Thyroid gland (tissue), 4 donors: ENCODE data around the gene IRS2.

ENCODE experiments used
- CTCF ChIP-seq, 6 experiments: fragments of 200-600 bp in 3 of 6; fragments of 450-650 bp in 3 of 6; sonication (generic) in 3 of 6; IDR thresholded peaks; one replicate each; pipeline ENCODE4 v1.5.1; 2016 to 2019; ENCODE audit warnings: antibody characterized with exemption in 6 of 6, mild to moderate bottlenecking in 2 of 6, inconsistent platforms in 1 of 6, moderate library complexity in 1 of 6
- POLR2A ChIP-seq, 2 donors: fragments of 450-650 bp; IDR thresholded peaks; one replicate each; pipeline ENCODE4 v1.6.1; 2017; ENCODE audit warnings: antibody characterized with exemption in 2 of 2, mild to moderate bottlenecking in 2 of 2, moderate library complexity in 1 of 2

- TF ChIP-seq CTCF (IDR thresholded peaks at IDR 0.05) (no peak), POLR2A (IDR thresholded peaks at IDR 0.05) (no peak)
Measured at GRCh38 chr13:109764470-109765291, 21.7 kb downstream of the IRS2 start.
